Kidney capillary endothelial cell (primary cell): ENCODE data around the gene GPR137.
"Not testable (repeated sequence)": the region's sequence is repeated elsewhere in the genome, so short reads cannot be mapped to it uniquely, and the experiment has no call there.

Experiments
- DNase-seq: peaks from one replicate; pipeline ENCODE4 v3.0.0-alpha.2; 2018; ENCODE audit warnings: low spot score

The GPR137 gene

GRCh38 chr11:64284962-64285884, at the start of gene GPR137:
Gene GPR137 (plus strand): TSS chr11:64285848. CDS start chr11:64286525, 677 bp downstream.
- DNase-seq, result peak; percentile 66

- no peak for DNase-seq
Observed at GRCh38 chr11:64237484-64237951, 48.1 kb upstream of the GPR137 start.

GRCh38 chr11:64238076-64238475, 47.6 kb upstream of the GPR137 start:
- DNase-seq, result no peak

- no peak for DNase-seq
Observed at GRCh38 chr11:64238999-64239398, 46.6 kb upstream of the GPR137 start.

GRCh38 chr11:64239662-64240434, 45.8 kb upstream of the GPR137 start:
- DNase-seq, result no peak

- peak; percentile 95 for DNase-seq
Observed at GRCh38 chr11:64240435-64241240, 45.0 kb upstream of the GPR137 start, which contains the start of gene FKBP2. Gene FKBP2 (plus strand): TSS chr11:64241095. CDS start chr11:64242388, 1,293 bp downstream.

GRCh38 chr11:64241241-64241490, 44.5 kb upstream of the GPR137 start:
- peak; percentile 99 for DNase-seq

GRCh38 chr11:64241491-64242374, 43.9 kb upstream of the GPR137 start:
- no peak for DNase-seq

- DNase-seq, result no peak
Observed at GRCh38 chr11:64243236-64243854, 42.3 kb upstream of the GPR137 start.

GRCh38 chr11:64244107-64244506, 41.5 kb upstream of the GPR137 start:
- DNase-seq, result no peak

GRCh38 chr11:64244966-64245365, 40.7 kb upstream of the GPR137 start:
- no peak for DNase-seq

GRCh38 chr11:64245401-64245796, 40.2 kb upstream of the GPR137 start:
- DNase-seq, result no peak

GRCh38 chr11:64245797-64246620, 39.6 kb upstream of the GPR137 start:
- DNase-seq, result peak; percentile 84

- not testable (repeated sequence) for DNase-seq
Observed at GRCh38 chr11:64246621-64246870, 39.1 kb upstream of the GPR137 start.

GRCh38 chr11:64246871-64247728, 38.5 kb upstream of the GPR137 start, which contains the start of gene PPP1R14B:
Gene PPP1R14B (minus strand): TSS chr11:64246943. CDS start chr11:64246673, 270 bp downstream.
- peak; percentile 51 for DNase-seq

GRCh38 chr11:64247729-64248531, 37.7 kb upstream of the GPR137 start:
- DNase-seq, result no peak

- no peak for DNase-seq
Observed at GRCh38 chr11:64248578-64248977, 37.1 kb upstream of the GPR137 start.

- no peak for DNase-seq
Observed at GRCh38 chr11:64249038-64249437, 36.6 kb upstream of the GPR137 start.
